COLO829 (cell line): ENCODE measurements around the gene RALGPS1.

Experiments
- DNase-seq: peaks from one replicate; pipeline ENCODE4 v3.0.0; 2012; ENCODE audit warnings: low spot score

RALGPS1 gene

DNA sequence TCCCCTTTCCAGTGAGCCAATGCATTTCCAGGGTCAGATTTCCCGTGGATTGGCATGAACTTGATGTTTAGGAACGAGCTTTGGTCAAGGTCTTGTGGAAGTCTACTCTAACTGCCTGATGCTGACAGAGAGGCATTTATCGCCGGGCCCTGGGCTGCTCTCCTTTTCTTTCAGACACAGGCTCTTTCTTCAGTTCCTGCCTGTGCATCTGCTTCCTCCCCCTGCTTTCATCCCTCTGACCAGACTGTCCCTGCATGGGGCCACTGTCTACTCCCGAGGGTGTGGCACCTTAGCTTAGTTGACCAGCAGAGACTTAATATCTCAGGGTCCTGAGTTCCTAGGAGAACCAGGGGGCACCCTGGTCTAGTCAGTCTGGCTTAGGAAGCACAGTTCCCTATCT, 41.2 kb downstream of the RALGPS1 start:
- DNase-seq, result peak; percentile 26

- no peak for DNase-seq
Measured at GRCh38 chr9:126956917-126957686, 42.5 kb downstream of the RALGPS1 start.

GRCh38 chr9:126957687-126958053, 43.1 kb downstream of the RALGPS1 start:
- DNase-seq, result peak; percentile 29

DNA sequence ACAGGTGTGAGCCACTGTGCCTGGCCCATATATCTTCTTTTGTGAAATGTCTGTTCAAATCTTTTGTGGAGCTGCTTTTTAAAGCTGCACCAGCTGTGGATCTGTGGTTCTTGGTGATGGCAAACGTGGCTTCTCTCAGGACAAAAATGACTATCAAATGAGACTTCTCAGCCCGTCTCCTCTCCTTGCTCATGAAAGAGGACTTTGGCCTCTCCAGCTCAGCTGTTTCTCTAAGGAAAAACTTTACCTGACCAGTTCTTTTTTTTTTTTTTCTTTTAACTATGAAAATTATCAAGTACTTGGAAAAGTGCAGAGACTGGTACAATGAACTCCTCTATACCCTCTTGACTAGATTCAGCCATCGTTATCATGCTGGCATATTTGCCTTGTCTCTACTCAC, 44.8 kb downstream of the RALGPS1 start:
- no peak for DNase-seq

- no peak for DNase-seq
Measured at GRCh38 chr9:126959917-126960316, 45.3 kb downstream of the RALGPS1 start.

GRCh38 chr9:126962336-126962735, 47.8 kb downstream of the RALGPS1 start:
- no peak for DNase-seq

- no peak for DNase-seq
Measured at GRCh38 chr9:126965077-126965476, 50.5 kb downstream of the RALGPS1 start.

GRCh38 chr9:126965541-126966428, 51.2 kb downstream of the RALGPS1 start:
- peak; percentile 70 for DNase-seq

GRCh38 chr9:126971261-126971660, 56.7 kb downstream of the RALGPS1 start:
- no peak for DNase-seq

DNA sequence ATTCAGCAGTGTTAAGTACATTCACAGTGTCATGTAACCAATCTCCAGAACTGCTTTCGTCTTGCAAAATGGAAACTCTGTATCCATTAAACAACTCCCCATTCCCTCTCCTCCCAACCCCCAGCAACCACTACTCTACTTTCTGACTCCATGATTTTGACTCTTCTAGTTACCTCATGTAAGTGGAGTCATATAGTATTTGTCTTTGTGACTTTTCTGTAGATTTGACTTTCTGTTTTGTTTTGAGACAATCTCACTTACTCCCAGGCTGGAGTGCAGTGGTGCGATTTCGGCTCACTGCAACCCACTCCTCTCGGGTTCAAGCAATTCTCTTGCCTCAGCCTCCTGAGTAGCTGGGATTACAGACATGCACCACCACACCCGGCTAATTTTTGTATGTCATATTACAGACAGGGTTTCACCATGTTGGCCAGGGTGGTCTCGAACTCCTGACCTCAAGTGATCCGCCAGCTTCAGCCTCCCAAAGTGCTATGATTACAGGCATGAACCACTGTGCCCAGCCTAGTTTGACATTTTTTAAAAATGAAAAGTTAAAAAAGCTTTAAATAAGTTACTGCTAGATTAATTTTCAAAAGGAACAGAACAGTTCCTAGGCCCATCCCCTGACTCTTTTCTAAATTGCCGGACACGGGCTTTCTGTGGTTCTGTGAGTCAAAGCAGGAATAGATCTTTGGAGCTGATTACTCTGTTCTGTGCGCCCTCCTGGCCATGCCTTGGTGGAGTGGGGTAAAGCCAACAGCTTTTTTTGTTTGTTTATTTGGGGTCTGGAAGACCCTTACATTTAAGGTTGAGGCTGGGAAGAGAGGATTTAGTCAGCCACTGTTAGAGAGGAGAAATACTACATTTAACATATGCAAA, 59.3 kb downstream of the RALGPS1 start:
- DNase-seq, result no peak

GRCh38 chr9:126974594-126974993, 60.0 kb downstream of the RALGPS1 start:
- no peak for DNase-seq

DNA sequence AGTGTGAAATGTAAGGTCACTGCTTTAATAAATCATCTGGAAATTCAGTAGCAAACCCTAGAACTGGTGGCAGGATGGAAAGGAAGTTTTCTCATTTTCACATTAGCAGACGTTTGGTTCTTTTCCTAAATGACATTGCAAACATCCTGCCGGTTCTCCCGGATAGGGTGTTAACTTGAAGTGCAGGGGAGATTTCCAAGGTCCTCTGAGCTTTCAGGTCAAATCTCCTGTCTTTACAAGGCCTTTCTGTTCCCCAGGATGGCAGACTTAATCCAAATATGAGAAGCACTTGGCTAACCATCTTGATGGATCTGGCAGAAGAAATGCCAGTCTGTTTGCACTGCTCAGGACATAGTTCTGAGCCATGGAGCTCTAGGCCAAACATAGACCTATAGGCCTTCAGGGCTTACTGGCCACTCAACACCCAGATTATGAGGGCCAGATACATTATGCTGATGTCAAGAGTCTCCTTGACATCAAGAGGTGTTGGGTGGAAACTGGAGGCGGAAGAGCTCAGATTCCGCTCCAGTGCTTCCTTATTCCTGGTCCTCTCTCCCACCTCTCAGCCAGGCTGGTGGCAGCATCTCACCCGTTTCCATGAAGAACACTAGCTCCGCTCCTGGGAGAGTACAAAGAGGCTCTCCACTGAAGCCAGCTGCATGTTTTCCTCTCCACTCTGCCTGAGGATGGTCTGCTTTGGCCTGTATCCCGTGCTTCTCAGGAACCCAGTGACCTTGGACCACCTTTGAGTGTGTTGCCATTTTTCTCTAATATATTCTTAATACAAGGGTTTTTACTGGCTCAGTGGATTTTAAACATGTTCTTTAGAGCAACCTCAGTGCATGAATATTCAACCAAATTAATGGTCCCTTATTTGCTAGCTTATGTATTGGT, 61.0 kb downstream of the RALGPS1 start:
- DNase-seq, result no peak

DNA sequence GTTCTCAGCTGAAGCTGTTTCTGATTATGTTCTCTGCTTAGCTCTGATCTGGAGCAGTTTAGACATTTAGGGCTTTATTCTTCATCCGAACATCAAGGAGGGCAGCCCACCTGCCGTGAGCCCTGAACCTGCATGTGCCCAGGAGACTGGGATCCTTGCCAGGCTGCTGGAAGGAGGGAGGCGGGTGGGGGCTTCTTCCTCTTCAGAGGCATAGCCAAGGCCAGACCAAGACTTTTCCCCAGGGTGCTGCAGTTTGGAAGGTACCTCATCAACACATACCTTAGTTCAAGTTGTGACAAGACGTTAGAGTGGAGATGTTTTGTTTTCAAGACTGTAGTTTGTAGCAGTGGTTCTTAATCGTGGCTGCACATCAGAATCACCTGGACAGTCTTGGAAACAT, 64.9 kb downstream of the RALGPS1 start:
- DNase-seq, result no peak

- DNase-seq, result no peak
Measured at GRCh38 chr9:126980231-126980630, 65.6 kb downstream of the RALGPS1 start.

DNA sequence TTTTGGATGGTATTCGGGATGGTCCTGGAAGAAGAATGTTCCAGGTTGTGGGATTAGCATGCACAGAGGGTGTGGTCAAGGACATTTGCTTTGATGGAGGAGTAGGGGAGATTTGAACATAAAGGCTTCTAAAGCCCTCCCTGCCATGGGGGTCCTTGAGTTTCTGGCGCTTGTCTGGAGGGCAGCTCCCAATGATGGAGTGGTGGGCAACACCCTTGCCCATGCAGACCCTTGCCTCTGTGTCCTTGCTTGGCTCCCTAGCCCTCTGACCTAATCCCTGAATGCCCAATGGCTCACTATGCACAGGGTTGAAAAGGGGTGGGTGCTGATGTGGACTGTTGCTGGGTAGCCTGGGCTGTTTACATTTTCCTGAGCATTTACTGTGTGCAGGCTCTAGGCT, 66.6 kb downstream of the RALGPS1 start:
- no peak for DNase-seq

DNA sequence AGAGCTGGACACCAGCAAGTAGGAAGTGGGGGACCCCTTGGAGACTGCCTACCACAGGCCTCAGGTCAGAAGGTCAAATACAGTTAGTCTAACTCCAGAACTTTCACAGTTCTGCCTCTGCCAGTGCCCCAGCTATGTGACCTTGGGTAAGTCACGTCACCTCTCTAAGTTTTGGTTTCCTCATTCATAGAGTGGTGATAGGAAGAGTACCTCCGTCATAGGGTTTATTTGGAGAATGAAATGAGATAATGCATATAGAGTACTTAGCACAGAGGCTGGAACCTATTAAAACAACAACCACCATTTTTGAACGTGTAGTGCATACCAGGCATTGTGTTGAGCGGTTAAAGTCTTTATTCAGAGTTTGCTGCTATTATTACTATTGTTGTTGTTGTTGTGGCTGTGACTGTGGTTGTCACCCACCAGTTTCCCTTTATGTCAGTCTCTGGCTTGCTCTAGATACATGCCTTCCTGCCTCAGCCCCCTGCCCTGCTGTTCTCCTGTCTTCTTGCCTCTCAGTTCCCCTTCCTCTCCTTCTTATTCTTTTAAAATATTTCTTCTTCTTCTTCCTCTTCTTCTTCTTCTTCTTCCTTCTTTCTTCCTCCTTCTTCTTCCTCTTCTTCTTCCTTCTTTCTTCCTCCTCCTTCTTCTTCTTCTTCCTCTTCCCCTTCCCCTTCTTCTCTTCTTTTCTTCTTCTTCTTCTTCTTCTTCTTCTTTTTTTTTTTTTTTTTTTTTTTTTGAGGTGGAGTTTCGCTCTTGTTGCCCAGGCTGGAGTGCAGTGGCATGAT, 67.8 kb downstream of the RALGPS1 start:
- no peak for DNase-seq

DNA sequence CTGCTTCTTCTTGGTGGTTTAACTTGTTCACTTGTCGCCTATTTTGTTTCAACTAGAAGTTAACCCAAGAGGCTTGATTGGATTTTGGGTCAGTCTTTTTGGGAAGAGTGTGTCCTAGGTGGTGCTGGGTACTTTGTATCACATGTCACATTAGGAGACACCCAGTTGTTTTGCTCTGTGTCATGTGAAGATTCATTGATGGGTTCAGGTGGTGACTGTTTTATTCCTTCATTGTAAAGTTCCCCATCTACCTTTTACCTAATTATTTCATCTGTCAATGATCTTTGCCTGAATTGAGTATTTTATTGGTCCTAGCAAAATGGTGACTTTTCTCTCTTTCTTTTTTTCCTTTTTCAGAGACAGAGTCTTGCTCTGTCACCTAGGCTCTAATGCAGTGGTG, 69.2 kb downstream of the RALGPS1 start:
- no peak for DNase-seq

- DNase-seq, result no peak
Measured at GRCh38 chr9:126984969-126985368, 70.4 kb downstream of the RALGPS1 start.

GRCh38 chr9:126985870-126986498, 71.4 kb downstream of the RALGPS1 start:
- DNase-seq, result no peak

DNA sequence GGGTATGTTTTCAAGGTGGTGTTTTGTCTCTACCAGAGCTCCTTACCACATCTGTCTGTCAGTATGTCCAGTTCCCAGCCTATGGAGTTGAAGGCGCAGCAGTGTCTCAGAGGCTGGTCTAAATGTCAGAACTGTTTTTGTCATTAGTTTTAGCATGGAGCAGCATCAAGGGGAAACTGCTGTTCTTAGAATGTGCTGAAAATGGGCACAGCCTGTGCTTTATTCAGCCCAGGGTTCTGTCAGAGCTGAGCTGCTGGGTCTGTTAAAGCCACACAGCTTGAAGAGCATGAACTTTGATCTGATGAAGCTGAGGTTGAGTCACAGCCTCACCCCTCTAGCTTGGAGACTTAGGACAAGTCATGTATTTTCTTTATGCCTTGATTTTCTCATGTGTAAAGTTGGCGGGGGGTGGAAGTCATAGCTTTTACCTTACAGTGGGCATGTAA, 71.9 kb downstream of the RALGPS1 start:
- no peak for DNase-seq
